Panc1 (cell line): ENCODE results near the gene CFHR2. TPM values are rescaled to one million over a fixed set of nuclear protein-coding genes. Genes with fewer than 3 reads are reported as not detected.
"Not testable (repeated sequence)": the region's sequence is repeated elsewhere in the genome, so short reads cannot be mapped to it uniquely, and the experiment has no call there.

Source experiments
- ATAC-seq: fragments of 200-7000 bp; cut with Tn5 transposase; 2 replicates; pipeline ENCODE4 v1.9.1; 2020; ENCODE audit warnings: mild to moderate bottlenecking, moderate library complexity
- BruUV-seq: library from RNA; stranded (reverse); fragments of 400-500 nt; replicated peaks from 2 replicates; lab custom pipeline; 2021; lab: Mats Ljungman, UMichigan
- CTCF ChIA-PET: fragments of 300-600 bp; sonication (Branson Sonifier 250); formaldehyde crosslinking; loops from one replicate; lab custom pipeline; 2022; ENCODE audit warnings: antibody characterized with exemption; lab: Charles Lee
- POLR2A ChIA-PET: fragments of 300-600 bp; sonication (Branson Sonifier 250); formaldehyde crosslinking; loops from one replicate; lab custom pipeline; 2022; ENCODE audit warnings: antibody characterized with exemption; lab: Charles Lee
- DNase-seq: peaks from one replicate; pipeline ENCODE4 v3.0.0-alpha.2; 2010; ENCODE audit warnings: low read depth, low spot score
- H3K27ac ChIP-seq: 2 replicates; pipeline ENCODE4 v1.5.1; 2011; ENCODE audit warnings: mild to moderate bottlenecking, low read length, inconsistent platforms
- H3K27me3 ChIP-seq: fragments of 200-500 bp; sonication (Bioruptor generic); 2 replicates; pipeline ENCODE4 v1.6.0; 2014; ENCODE audit warnings: low read length, inconsistent platforms; ENCODE audit not compliant: control insufficient read depth, insufficient read depth
- H3K36me3 ChIP-seq: fragments of 200-500 bp; sonication (Bioruptor generic); 2 replicates; pipeline ENCODE4 v1.5.1; 2014; ENCODE audit warnings: inconsistent platforms, mild to moderate bottlenecking, low read length, moderate library complexity; ENCODE audit not compliant: control insufficient read depth, insufficient read depth
- H3K4me1 ChIP-seq: 2 replicates; pipeline ENCODE4 v1.5.1; 2011; ENCODE audit warnings: inconsistent platforms, mild to moderate bottlenecking, low read length, moderate library complexity; ENCODE audit not compliant: control insufficient read depth, insufficient read depth
- H3K4me3 ChIP-seq, 2 experiments: 2 replicates each; pipeline ENCODE4 v1.5.1; 2011 to 2012; ENCODE audit warnings: low read depth in 2 of 2, low read length in 2 of 2, mild to moderate bottlenecking in 2 of 2, inconsistent platforms in 1 of 2, moderate library complexity in 1 of 2
- H3K9me3 ChIP-seq: fragments of 200-500 bp; sonication (Bioruptor generic); 2 replicates; pipeline ENCODE4 v1.5.1; 2014; ENCODE audit warnings: low read depth, mild to moderate bottlenecking, inconsistent platforms, low read length, moderate library complexity; ENCODE audit not compliant: control insufficient read depth, insufficient read depth
- POLR2AphosphoS5 ChIP-seq: IDR thresholded peaks from 2 replicates; pipeline ENCODE4 v1.6.1; 2012; ENCODE audit warnings: mild to moderate bottlenecking, low read depth, low read length, moderate library complexity
- SIN3A ChIP-seq: IDR thresholded peaks from 2 replicates; pipeline ENCODE4 v1.6.1; 2012; ENCODE audit warnings: low read depth, mild to moderate bottlenecking, low read length, moderate library complexity, borderline replicate concordance; ENCODE audit not compliant: insufficient read depth
- TCF7L2 ChIP-seq: IDR thresholded peaks from 2 replicates; pipeline ENCODE4 v1.6.1; 2011; ENCODE audit warnings: mild to moderate bottlenecking, low read depth, low read length, inconsistent platforms
- in situ Hi-C: cut with HindIII; loops from 2 replicates; pipeline ENCODE4 v1.10.0; 2016; ENCODE audit warnings: low sequenced_read_pairs, low pct_unique_long_range_greater_than_20kb
- intact Hi-C: fragments of 100-400 bp; cut with micrococcal nuclease; formaldehyde crosslinking; loops from one replicate; pipeline ENCODE4 v1.10.0; 2022; ENCODE audit not compliant: unreplicated experiment
- total RNA-seq: library from RNA; stranded (reverse); gene quantifications from one replicate; pipeline ENCODE4 v1.2.1, GENCODE V29; 2021; ENCODE audit not compliant: unreplicated experiment
- TF ChIP-seq, protein P1 (sequence below): fragments of 450-650 bp; IDR thresholded peaks from 2 replicates; pipeline ENCODE4 v1.5.1; 2017; ENCODE audit warnings: mild to moderate bottlenecking
- TF ChIP-seq, protein P2 (sequence below), 2 experiments: IDR thresholded peaks; 2 replicates each; pipeline ENCODE4 v1.6.1; 2011 to 2012; ENCODE audit warnings: low read depth in 2 of 2, control low read depth in 1 of 2, low read length in 1 of 2, mild to moderate bottlenecking in 1 of 2, moderate library complexity in 1 of 2; ENCODE audit not compliant: insufficient read depth in 1 of 2

The CFHR2 gene
- total RNA-seq, 1 experiment from 2014 or later: not detected

DNA sequence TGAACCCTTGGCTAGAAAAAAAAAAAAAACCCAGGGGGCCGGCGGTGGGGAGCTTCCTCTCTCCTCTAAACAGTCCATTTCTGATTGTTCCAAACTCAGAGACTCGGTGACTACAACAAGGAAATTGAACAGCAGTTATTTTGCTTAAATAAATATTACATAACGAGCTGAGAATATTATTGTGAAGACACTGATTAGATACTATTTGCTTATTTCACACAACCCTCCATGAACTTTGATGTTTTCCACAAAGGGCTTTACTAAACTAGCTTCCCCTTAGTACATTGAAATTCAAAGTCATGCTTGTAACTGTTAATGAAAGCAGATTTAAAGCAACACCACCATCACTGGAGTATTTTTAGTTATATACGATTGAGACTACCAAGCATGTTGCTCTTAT is 33.7 kb downstream of the CFHR2 start, which contains the start of gene CFHR5:
TSS of gene CFHR5 (plus strand) at position 279 of the 400 bp plus-strand sequence. CDS start at position 388, 109 bp downstream.
- BruUV-seq: no TSS peak
- no peak for ATAC-seq
- H3K27ac ChIP-seq: no peak within 1 kb of the TSS
- H3K4me3 ChIP-seq: no peak within 1 kb of the TSS
- H3K4me1 ChIP-seq: no peaks in the 10 kb centered on the region
- ChIA-PET POLR2A (no interaction called here), CTCF (no interaction called here)
- TF ChIP-seq TCF7L2 (no peak), SIN3A (no peak), POLR2AphosphoS5 (no peak)
- TF ChIP-seq, protein P1, sequence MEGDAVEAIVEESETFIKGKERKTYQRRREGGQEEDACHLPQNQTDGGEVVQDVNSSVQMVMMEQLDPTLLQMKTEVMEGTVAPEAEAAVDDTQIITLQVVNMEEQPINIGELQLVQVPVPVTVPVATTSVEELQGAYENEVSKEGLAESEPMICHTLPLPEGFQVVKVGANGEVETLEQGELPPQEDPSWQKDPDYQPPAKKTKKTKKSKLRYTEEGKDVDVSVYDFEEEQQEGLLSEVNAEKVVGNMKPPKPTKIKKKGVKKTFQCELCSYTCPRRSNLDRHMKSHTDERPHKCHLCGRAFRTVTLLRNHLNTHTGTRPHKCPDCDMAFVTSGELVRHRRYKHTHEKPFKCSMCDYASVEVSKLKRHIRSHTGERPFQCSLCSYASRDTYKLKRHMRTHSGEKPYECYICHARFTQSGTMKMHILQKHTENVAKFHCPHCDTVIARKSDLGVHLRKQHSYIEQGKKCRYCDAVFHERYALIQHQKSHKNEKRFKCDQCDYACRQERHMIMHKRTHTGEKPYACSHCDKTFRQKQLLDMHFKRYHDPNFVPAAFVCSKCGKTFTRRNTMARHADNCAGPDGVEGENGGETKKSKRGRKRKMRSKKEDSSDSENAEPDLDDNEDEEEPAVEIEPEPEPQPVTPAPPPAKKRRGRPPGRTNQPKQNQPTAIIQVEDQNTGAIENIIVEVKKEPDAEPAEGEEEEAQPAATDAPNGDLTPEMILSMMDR: no peak
- TF ChIP-seq, protein P2, sequence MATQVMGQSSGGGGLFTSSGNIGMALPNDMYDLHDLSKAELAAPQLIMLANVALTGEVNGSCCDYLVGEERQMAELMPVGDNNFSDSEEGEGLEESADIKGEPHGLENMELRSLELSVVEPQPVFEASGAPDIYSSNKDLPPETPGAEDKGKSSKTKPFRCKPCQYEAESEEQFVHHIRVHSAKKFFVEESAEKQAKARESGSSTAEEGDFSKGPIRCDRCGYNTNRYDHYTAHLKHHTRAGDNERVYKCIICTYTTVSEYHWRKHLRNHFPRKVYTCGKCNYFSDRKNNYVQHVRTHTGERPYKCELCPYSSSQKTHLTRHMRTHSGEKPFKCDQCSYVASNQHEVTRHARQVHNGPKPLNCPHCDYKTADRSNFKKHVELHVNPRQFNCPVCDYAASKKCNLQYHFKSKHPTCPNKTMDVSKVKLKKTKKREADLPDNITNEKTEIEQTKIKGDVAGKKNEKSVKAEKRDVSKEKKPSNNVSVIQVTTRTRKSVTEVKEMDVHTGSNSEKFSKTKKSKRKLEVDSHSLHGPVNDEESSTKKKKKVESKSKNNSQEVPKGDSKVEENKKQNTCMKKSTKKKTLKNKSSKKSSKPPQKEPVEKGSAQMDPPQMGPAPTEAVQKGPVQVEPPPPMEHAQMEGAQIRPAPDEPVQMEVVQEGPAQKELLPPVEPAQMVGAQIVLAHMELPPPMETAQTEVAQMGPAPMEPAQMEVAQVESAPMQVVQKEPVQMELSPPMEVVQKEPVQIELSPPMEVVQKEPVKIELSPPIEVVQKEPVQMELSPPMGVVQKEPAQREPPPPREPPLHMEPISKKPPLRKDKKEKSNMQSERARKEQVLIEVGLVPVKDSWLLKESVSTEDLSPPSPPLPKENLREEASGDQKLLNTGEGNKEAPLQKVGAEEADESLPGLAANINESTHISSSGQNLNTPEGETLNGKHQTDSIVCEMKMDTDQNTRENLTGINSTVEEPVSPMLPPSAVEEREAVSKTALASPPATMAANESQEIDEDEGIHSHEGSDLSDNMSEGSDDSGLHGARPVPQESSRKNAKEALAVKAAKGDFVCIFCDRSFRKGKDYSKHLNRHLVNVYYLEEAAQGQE (IDR thresholded peaks at IDR 0.05; ENCODE audit: insufficient read depth in 1 of 2, low read depth in 2 of 2, low read length in 1 of 2): no peak
- in situ Hi-C loops (no loop called here), intact Hi-C loops (no loop called here)
- no peaks in the 10 kb centered on the region for H3K27me3 ChIP-seq
- no peaks in the 10 kb centered on the region for H3K9me3 ChIP-seq
- H3K36me3 ChIP-seq: no peaks in the 10 kb centered on the region
- DNase-seq: no peak

DNA sequence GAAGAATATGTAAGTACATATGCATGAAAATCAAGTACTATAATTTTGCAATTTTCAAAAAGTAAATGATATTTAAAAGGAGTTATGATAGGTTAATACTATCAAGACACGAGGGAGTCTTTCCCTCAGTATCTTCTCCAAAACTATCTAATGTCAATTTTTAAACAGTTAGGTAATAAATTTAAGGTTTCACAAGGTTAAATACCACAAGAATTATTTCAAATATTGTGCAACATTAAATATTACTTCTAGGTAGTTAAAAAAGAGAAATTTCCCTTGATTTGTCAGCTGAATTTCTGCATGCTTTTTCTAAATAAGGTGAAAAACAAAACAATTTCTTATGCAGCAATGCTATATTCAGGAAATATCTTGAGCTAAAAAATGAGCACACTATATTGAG is 37.3 kb downstream of the CFHR2 start:
- H3K27ac ChIP-seq: no peak overlapping the region

DNA sequence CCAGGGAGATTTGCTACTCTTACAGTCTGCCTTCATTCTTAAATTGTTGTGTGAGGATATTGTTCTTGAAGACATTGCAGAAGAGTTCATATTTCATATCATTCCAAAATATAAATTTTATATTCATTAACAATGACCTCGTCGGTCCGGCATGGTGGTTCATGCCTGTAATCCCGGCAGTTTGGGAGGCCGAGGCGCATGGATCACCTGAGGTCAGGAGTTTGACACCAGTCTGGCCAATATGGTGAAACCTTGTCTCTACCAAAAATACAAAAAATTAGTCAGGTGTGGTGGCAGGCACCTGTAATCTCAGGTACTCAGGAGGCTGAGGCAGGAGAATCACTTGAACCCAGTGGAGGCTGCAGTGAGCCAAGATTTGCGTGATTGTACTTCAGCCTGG is 38.7 kb downstream of the CFHR2 start:
- H3K9me3 ChIP-seq, intact Hi-C loops, H3K27me3 ChIP-seq, CTCF ChIA-PET, H3K4me1 ChIP-seq, BruUV-seq, H3K27ac ChIP-seq, DNase-seq, H3K36me3 ChIP-seq, H3K4me3 ChIP-seq, ATAC-seq, in situ Hi-C loops, POLR2A ChIA-PET: not testable (repeated sequence)

More for the DNA sequence above, 37.3 kb downstream of the CFHR2 start:
- H3K4me3 ChIP-seq: no peak overlapping the region
- no peak for DNase-seq
- H3K27me3 ChIP-seq: no peaks in the 10 kb centered on the region
- in situ Hi-C loops (no loop called here), intact Hi-C loops (no loop called here)
- no peaks in the 10 kb centered on the region for H3K4me1 ChIP-seq
- H3K9me3 ChIP-seq: no peaks in the 10 kb centered on the region
- POLR2A ChIA-PET: no interaction called here
- ATAC-seq: no peak
- TF ChIP-seq TCF7L2 (no peak), SIN3A (no peak), POLR2AphosphoS5 (no peak)
- TF ChIP-seq, protein P2 (IDR thresholded peaks at IDR 0.05; ENCODE audit: insufficient read depth in 1 of 2, low read depth in 2 of 2, low read length in 1 of 2): no peak
- TF ChIP-seq, protein P1: no peak
- H3K36me3 ChIP-seq: no peaks in the 10 kb centered on the region
- CTCF ChIA-PET: no interaction called here
- BruUV-seq: no TSS peak
